SK-N-SH treated with all-trans-retinoic acid at 6 μM for 48 hours (cell line): ENCODE data around the gene PPM1B.

Source experiments
- ARNTL ChIP-seq: fragments of 450-650 bp; formaldehyde crosslinking; IDR thresholded peaks from 2 replicates; pipeline ENCODE4 v1.5.0; 2020; ENCODE audit warnings: low read depth, mild to moderate bottlenecking, moderate library complexity, borderline replicate concordance
- CREB5 ChIP-seq: fragments of 250-450 bp; sonication (Bioruptor Pico); IDR thresholded peaks from 2 replicates; pipeline ENCODE4 v1.5.1; 2020; ENCODE audit warnings: low read depth, mild to moderate bottlenecking, moderate library complexity
- CSDC2 ChIP-seq: fragments of 250-450 bp; sonication (Bioruptor Pico); IDR thresholded peaks from 2 replicates; pipeline ENCODE4 v1.5.0; 2020; ENCODE audit warnings: mild to moderate bottlenecking, moderate library complexity
- CSRNP3 ChIP-seq: fragments of 250-450 bp; sonication (Bioruptor Pico); IDR thresholded peaks from 2 replicates; pipeline ENCODE4 v1.5.1; 2021; ENCODE audit warnings: mild to moderate bottlenecking, moderate library complexity
- GLIS3 ChIP-seq: fragments of 250-450 bp; sonication (Bioruptor Pico); IDR thresholded peaks from 2 replicates; pipeline ENCODE4 v1.5.0; 2020; ENCODE audit warnings: mild to moderate bottlenecking, moderate library complexity
- ISL1 ChIP-seq: fragments of 250-450 bp; sonication (Bioruptor Pico); IDR thresholded peaks from 2 replicates; pipeline ENCODE4 v2.1.2; 2022; ENCODE audit warnings: mild to moderate bottlenecking, moderate library complexity
- PATZ1 ChIP-seq: fragments of 250-450 bp; sonication (Bioruptor Pico); IDR thresholded peaks from 2 replicates; pipeline ENCODE4 v1.8.0; 2020; ENCODE audit warnings: mild to moderate bottlenecking, moderate library complexity, borderline replicate concordance
- PPARA ChIP-seq: fragments of 250-450 bp; sonication (Bioruptor Pico); IDR thresholded peaks from 2 replicates; pipeline ENCODE4 v1.5.0; 2020; ENCODE audit warnings: mild to moderate bottlenecking, borderline replicate concordance
- RARB ChIP-seq: fragments of 250-450 bp; sonication (Bioruptor Pico); IDR thresholded peaks from 2 replicates; pipeline ENCODE4 v1.8.0; 2021; ENCODE audit warnings: mild to moderate bottlenecking, moderate library complexity
- ZC3H10 ChIP-seq: fragments of 250-450 bp; sonication (Bioruptor Pico); IDR thresholded peaks from 2 replicates; pipeline ENCODE4 v1.5.1; 2021; ENCODE audit warnings: mild to moderate bottlenecking, moderate library complexity

GRCh38 chr2:44245083-44245861 lies 76.6 kb downstream of the PPM1B start:
- no peak for TF ChIP-seq ARNTL (CRISPR knock-in tag)
- no peak for TF ChIP-seq CREB5
- TF ChIP-seq RARB (CRISPR knock-in tag) = no peak
- no peak for TF ChIP-seq PATZ1 (CRISPR knock-in tag)
- no peak for TF ChIP-seq CSRNP3
- peak; percentile 21 for TF ChIP-seq ISL1 (CRISPR knock-in tag)
- TF ChIP-seq PPARA (CRISPR knock-in tag) = no peak
- no peak for TF ChIP-seq CSDC2 (CRISPR knock-in tag)
- no peak for TF ChIP-seq ZC3H10 (CRISPR knock-in tag)
- no peak for TF ChIP-seq GLIS3 (CRISPR knock-in tag)
